PC-3 (cell line): ENCODE results near the gene AIMP1. TPM values are rescaled to one million over a fixed set of nuclear protein-coding genes. Genes with fewer than 3 reads are reported as not detected.

Source experiments
- ATAC-seq: fragments of 200-7000 bp; cut with Tn5 transposase; 2 replicates; pipeline ENCODE4 v1.9.1; 2020; ENCODE audit warnings: mild to moderate bottlenecking, moderate library complexity
- BruUV-seq: library from RNA; stranded (reverse); fragments of 400-500 nt; replicated peaks from 2 replicates; lab custom pipeline; 2021; lab: Mats Ljungman, UMichigan
- CTCF ChIA-PET: fragments of 300-600 bp; sonication (Branson Sonifier 250); formaldehyde crosslinking; loops from one replicate; lab custom pipeline; 2022; ENCODE audit warnings: antibody characterized with exemption; lab: Charles Lee
- POLR2A ChIA-PET: fragments of 300-600 bp; sonication (Branson Sonifier 250); formaldehyde crosslinking; loops from one replicate; lab custom pipeline; 2022; ENCODE audit warnings: antibody characterized with exemption; ENCODE audit not compliant: unreplicated experiment; lab: Charles Lee
- DNase-seq: peaks from one replicate; pipeline ENCODE4 v3.0.0-alpha.2; 2015
- H2AFZ ChIP-seq: fragments of 300-600 bp; sonication (generic); 2 replicates; pipeline ENCODE4 v1.6.0; 2016; ENCODE audit warnings: antibody characterized with exemption, low read length
- H3F3A ChIP-seq: fragments of 300-600 bp; sonication (generic); one replicate; pipeline ENCODE4 v1.6.0; 2017; ENCODE audit warnings: antibody characterized with exemption, low read length, control low read depth, mild to moderate bottlenecking; ENCODE audit not compliant: unreplicated experiment
- H3K27ac ChIP-seq: fragments of 300-600 bp; sonication (generic); 2 replicates; pipeline ENCODE4 v1.5.1; 2016; ENCODE audit warnings: mild to moderate bottlenecking, low read length
- H3K27me3 ChIP-seq: fragments of 300-600 bp; sonication (generic); 2 replicates; pipeline ENCODE4 v1.6.1; 2016; ENCODE audit warnings: low read length, mixed read lengths
- H3K36me3 ChIP-seq: fragments of 300-600 bp; sonication (generic); 2 replicates; pipeline ENCODE4 v1.6.1; 2016; ENCODE audit warnings: low read depth, mixed run types, low read length, mixed read lengths
- H3K4me1 ChIP-seq: fragments of 300-600 bp; sonication (generic); 2 replicates; pipeline ENCODE4 v1.5.1; 2016; ENCODE audit warnings: low read length; ENCODE audit not compliant: insufficient read depth
- H3K4me2 ChIP-seq: fragments of 300-600 bp; sonication (generic); 2 replicates; pipeline ENCODE4 v1.6.0; 2016; ENCODE audit warnings: low read length
- H3K4me3 ChIP-seq: fragments of 300-600 bp; sonication (generic); 2 replicates; pipeline ENCODE4 v1.5.1; 2016; ENCODE audit warnings: mild to moderate bottlenecking, low read length, mixed read lengths
- H3K79me2 ChIP-seq: fragments of 300-600 bp; sonication (generic); 2 replicates; pipeline ENCODE4 v1.6.1; 2017; ENCODE audit warnings: low read length, mixed read lengths
- H3K9ac ChIP-seq: fragments of 300-600 bp; sonication (generic); 2 replicates; pipeline ENCODE4 v1.6.0; 2016; ENCODE audit warnings: mild to moderate bottlenecking, low read length
- H3K9me2 ChIP-seq: fragments of 300-600 bp; sonication (generic); replicated peaks from 2 replicates; pipeline ENCODE4 v1.6.1; 2016; ENCODE audit warnings: mixed run types, low read length, mixed read lengths
- H3K9me3 ChIP-seq: fragments of 300-600 bp; sonication (generic); 2 replicates; pipeline ENCODE4 v1.6.1; 2016; ENCODE audit warnings: low read length, mixed read lengths
- H4K20me1 ChIP-seq: fragments of 300-600 bp; sonication (generic); 2 replicates; pipeline ENCODE4 v1.6.1; 2016; ENCODE audit warnings: low read length, mixed read lengths
- CTCF ChIP-seq: fragments of 300-600 bp; sonication (generic); conservative IDR thresholded peaks from 2 replicates; pipeline ENCODE4 v1.5.1; 2017; ENCODE audit warnings: antibody characterized with exemption, low read depth, mild to moderate bottlenecking, low read length
- EZH2 ChIP-seq: fragments of 300-600 bp; sonication (generic); IDR thresholded peaks from one replicate; pipeline ENCODE4 v1.6.1; 2017; ENCODE audit warnings: antibody characterized with exemption, mild to moderate bottlenecking, low read length; ENCODE audit not compliant: unreplicated experiment
- EZH2phosphoT487 ChIP-seq: fragments of 300-600 bp; sonication (generic); IDR thresholded peaks from 2 replicates; pipeline ENCODE4 v1.6.1; 2018; ENCODE audit warnings: mild to moderate bottlenecking, antibody characterized with exemption, low read length, borderline replicate concordance
- intact Hi-C: fragments of 100-400 bp; cut with micrococcal nuclease; formaldehyde crosslinking; loops from 2 replicates; pipeline ENCODE4 v1.9.0; 2023
- total RNA-seq: library from RNA; depleted of rRNA; stranded (reverse); fragments of >200 nt; gene quantifications from 2 replicates; pipeline ENCODE4 v1.2.3, GENCODE V29; 2014

The AIMP1 gene
- total RNA-seq, 1 experiment from 2014 or later, result 15.9 TPM

- Histone ChIP-seq H3K4me3 (no peak overlapping the region), H3K27ac (no peak overlapping the region), H4K20me1 (no peaks in the 10 kb centered on the region), H3K9ac (no peak overlapping the region), H3K4me2 (no peak overlapping the region), H2AFZ (no peak overlapping the region), H3K9me2 (no peaks in the 10 kb centered on the region), H3K79me2 (peaks cover 39% of the 10 kb centered on the region), H3K4me1 (peaks cover 11% of the 10 kb centered on the region; the same call in 1 of the 2 replicates), H3F3A (no peaks in the 10 kb centered on the region), H3K36me3 (no peaks in the 10 kb centered on the region), H3K9me3 (no peaks in the 10 kb centered on the region), H3K27me3 (no peaks in the 10 kb centered on the region)
- DNase-seq (no peak), ATAC-seq (no peak)
- no peak for TF ChIP-seq CTCF
- TF ChIP-seq EZH2, result no peak
- no peak for TF ChIP-seq EZH2phosphoT487
- intact Hi-C loops, result no loop called here
- POLR2A ChIA-PET, result no interaction called here
- CTCF ChIA-PET, result no interaction called here
- BruUV-seq, result no TSS peak
Observed at GRCh38 chr4:106312377-106312776, 4.0 kb upstream of the AIMP1 start.

- Histone ChIP-seq H4K20me1 (no peaks in the 10 kb centered on the region), H2AFZ (no peak overlapping the region), H3K36me3 (no peaks in the 10 kb centered on the region), H3K4me2 (peak overlapping the region; percentile 90; the same call in 1 of the 2 replicates), H3K27ac (no peak overlapping the region), H3F3A (no peaks in the 10 kb centered on the region), H3K4me3 (no peak overlapping the region), H3K79me2 (peaks cover 46% of the 10 kb centered on the region), H3K4me1 (peaks cover 18% of the 10 kb centered on the region), H3K9me3 (no peaks in the 10 kb centered on the region), H3K9ac (no peak overlapping the region), H3K9me2 (no peaks in the 10 kb centered on the region), H3K27me3 (no peaks in the 10 kb centered on the region)
- ATAC-seq (no peak), DNase-seq (no peak)
- intact Hi-C loops, result no loop called here
- POLR2A ChIA-PET, result no interaction called here
- TF ChIP-seq EZH2phosphoT487, result no peak
- TF ChIP-seq CTCF, result no peak
- no peak for TF ChIP-seq EZH2
- CTCF ChIA-PET, result no interaction called here
- BruUV-seq, result no TSS peak
Observed at GRCh38 chr4:106312997-106313522, 3.3 kb upstream of the AIMP1 start.

- intact Hi-C loops, result loop anchor here (5.0 kb wide), 1 partner anchor 48 kb away; no protein-coding TSS in a partner anchor
- peaks cover 28% of the 10 kb centered on the region for H3K4me1 ChIP-seq
- ChIA-PET POLR2A (no interaction called here), CTCF (no interaction called here)
- no peaks in the 10 kb centered on the region for H3K9me2 ChIP-seq
- H3K27me3 ChIP-seq, result no peaks in the 10 kb centered on the region
- DNase-seq (no peak), ATAC-seq (no peak)
- peak overlapping the region; percentile 65 for H2AFZ ChIP-seq
- H4K20me1 ChIP-seq, result no peaks in the 10 kb centered on the region
- H3K9me3 ChIP-seq, result no peaks in the 10 kb centered on the region
- H3K4me3 ChIP-seq, result peak overlapping the region; percentile 86
- peak overlapping the region; percentile 92 for H3K27ac ChIP-seq
- H3F3A ChIP-seq, result no peaks in the 10 kb centered on the region
- peaks cover 65% of the 10 kb centered on the region for H3K79me2 ChIP-seq
- H3K36me3 ChIP-seq, result no peaks in the 10 kb centered on the region
- peak overlapping the region; percentile 90 for H3K4me2 ChIP-seq
- no TSS peak for BruUV-seq
- peak overlapping the region; percentile 98 for H3K9ac ChIP-seq
- TF ChIP-seq CTCF, result no peak
- no peak for TF ChIP-seq EZH2
- no peak for TF ChIP-seq EZH2phosphoT487
Observed at GRCh38 chr4:106314960-106315359, 1.4 kb upstream of the AIMP1 start.
